GM10847 (cell line): ENCODE measurements around the gene DDX6.

Experiments used
- POLR2A ChIP-seq: IDR thresholded peaks from 2 replicates; pipeline ENCODE4 v1.6.1; 2011; ENCODE audit not compliant: insufficient read length; ENCODE audit errors: extremely low read depth

The DDX6 gene

DNA sequence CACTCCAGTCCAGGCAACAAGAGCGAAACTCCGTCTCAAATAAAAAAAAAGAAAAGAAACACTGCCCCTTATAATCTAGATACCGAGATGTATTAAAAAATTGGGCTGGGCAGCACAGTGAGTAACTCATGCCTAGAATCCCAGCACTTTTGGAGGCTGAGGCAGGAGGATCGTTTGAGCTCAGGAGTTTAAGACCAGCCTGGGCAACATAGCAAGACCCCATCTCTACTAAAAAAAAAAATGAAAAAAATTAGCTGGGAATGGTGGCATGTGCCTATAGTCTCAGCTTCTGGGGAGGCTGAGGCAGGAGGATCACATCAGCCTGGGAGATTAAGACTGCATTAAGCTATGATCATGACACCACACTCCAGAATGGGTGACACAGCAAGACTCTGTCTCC, 24.9 kb downstream of the DDX6 start:
- TF ChIP-seq POLR2A = no peak

DNA sequence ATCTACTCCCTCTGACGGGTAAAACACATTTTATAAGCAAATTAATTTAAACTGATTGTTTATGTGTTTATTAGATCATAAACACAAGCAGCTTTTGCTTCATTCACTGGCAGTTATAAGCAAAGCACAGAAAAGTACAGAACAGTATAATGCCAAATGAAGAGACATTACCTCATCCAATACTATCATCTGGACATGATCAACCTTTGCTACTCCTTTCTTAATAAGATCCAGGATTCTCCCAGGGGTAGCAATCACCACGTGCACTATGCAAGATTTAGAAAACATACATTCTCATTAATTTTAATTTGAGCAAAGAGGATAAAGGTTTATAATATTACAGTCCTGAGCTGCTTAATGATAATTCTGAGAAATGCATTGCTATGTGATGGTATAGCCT, 27.9 kb downstream of the DDX6 start:
- TF ChIP-seq POLR2A = no peak

DNA sequence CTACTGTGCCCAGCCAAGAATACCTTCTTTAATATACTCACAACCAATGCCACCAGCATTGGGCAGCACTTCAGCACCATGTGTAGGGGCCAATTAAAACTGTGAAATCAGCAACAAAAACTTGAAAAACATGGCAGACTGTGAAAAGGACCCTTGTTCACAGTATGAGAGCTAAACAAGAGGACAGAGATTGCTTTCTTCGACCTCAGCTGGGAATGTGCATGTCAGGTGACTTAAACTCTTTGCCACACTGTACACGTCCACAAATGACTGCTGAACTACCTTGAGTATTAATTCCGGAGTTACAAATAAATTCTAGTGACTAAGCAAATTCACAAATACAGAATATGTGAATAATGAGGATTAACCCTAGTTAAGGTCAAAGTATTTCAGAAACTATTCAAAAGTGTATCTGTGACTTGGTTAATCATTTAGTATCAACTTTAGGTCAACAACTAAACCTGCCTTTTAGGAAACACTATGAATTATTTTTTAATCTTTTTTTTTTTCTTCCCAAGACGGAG, 33.0 kb downstream of the DDX6 start:
- no peak for TF ChIP-seq POLR2A

DNA sequence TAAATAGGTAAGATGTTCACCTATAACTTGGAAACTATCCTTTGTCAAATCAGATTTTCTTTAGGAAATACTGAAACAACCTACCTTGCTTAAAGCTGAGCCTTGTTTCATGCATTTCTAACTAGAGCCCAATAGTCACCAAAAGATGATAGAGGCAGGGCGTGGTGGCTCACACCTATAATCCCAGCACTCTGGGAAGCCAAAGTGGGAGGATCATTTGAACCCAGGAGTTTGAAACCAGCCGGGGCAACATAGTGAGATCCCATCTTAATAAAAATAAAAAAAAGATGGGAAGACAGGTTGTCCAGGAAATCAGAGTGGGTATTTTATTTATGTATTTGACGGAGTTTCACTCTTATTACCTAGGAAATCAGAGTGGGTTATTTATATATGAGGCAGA, 38.3 kb downstream of the DDX6 start:
- no peak for TF ChIP-seq POLR2A

DNA sequence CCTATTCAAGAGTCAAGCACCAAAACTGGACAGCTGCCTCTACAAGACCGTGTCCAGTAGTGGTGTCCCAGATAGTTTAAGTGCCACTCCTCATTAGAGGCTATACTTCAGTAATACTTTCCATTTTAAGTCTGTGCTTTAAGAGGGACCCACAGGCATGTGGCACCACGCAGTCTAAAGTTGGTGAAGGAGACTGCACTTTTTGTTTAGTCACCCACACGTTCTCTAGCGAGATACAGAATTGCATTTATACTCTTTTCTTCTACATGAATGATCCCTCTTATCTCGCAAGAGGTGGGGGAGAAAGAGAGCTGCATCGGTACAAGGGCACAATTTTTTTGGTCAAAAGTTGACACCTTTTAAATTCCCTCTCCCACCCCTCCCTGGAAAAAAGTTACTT, 41.5 kb downstream of the DDX6 start:
- TF ChIP-seq POLR2A = no peak

DNA sequence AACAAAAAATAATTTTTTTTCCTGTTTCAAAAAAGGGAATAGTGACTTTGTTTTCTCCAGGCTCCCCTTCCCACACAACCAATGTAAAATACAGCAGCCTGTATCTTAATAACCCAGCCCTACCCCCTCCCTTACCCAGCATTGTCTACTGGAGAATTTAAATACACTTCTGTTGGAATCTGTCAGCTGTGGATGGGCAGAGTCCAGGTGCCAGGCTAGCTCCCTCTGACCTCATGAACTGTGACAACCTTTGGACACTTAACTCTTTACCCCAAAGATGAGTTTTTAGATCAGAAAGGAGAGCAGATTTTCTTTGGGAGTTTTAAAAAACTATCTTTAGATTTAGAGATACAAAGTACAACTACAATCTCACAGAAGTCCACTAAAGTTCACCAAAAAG, 42.9 kb downstream of the DDX6 start:
- no peak for TF ChIP-seq POLR2A

DNA sequence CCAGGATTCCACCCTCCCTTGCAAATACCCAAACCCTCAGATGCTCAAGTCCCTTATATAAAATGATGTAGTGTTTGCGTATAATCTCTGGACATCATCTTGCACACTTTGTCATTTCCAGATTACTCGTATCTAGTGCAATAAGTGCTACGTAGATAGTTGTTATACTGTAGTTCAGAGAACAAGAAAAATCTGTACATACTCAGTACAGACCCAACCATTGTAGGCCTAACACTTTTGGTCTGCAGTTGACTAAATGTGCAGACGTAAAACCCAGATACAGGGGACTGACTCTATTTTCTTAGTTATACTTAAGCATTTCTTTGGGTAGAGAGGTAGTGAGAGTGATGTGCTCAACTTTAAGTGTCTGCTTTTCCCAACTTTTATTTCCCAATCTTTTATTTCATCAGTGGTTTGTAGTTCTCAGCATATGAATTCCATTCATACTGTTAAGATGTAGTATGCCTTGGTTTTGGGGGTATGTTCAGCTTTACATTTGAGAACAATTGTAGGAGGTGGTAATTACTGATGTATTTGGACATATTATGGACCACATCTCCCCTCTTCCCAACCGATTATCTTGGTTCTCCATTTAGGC, 43.9 kb downstream of the DDX6 start:
- no peak for TF ChIP-seq POLR2A

DNA sequence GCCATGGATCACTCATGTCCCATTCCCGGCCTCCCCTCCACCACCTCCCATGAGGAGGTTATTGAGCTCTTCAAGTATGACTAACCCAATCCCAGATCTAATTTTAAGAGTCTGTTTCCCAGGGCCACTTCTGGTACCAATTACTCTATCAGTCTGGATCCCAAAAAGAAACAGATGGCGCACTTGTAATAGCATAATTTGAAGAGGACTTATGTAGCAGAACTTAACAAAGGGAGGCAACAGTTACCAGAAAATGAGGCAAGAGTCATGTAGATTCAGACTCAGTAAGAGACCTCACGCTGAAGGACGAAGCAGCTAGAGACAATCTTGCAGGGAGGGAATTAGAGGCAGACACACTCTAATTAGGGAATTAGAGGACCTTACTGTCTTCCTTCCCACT, 46.9 kb downstream of the DDX6 start:
- no peak for TF ChIP-seq POLR2A

DNA sequence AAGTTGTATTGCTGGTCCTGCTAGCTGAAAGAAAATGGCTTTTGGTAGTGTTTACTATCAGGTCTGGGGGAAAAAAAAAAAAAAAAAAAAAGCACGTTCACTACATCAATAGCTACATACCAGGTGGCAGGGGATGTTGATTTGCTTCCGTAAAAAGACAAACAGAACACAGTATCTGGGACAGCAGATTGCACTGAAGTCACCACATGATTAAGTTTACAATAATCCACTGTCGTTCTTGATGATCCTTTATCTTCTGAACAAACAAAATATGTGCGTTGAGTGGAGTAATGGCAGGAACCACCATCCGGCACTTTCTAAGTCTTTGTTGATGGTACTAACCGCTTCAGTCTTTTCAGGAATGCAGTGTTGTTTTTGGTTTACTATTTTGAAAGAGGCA, 48.7 kb downstream of the DDX6 start:
- TF ChIP-seq POLR2A = no peak

DNA sequence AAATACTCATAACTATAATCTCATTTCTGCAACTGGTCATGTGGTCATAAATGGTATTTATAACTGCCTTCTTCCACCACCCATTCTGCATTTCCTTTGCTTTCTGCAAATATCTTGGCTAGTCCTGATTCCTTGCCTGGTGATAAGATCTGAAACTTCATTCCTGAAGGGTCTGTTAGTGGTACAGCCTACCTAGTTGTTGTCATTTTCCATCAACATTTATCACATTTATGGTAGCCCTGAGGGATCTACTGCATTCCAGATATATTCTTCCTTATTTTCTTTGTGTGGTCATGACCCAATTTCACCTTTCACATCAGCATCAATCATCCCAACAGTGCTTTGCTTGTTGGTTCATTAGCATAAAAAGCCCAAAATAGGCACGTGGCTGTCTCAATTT, 50.1 kb downstream of the DDX6 start:
- no peak for TF ChIP-seq POLR2A

DNA sequence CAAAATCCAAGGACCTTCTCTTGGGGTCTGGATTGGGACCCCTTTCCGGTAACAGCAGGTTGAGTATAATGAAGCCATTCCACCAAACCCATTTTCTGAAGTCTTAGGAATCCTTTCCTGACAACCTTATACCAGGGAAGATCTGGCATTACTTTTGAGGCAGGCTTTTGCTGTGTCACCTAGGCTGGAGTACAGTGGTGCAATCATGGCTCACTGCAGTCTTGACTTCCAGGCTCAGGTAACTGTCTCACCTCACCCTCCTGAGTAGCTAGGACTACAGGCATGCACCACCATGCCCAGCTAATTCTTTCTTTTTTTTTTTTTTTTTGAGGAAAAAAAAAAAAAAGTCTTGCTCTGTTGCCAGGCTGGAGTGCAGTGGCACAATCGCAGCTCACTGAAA, 55.8 kb downstream of the DDX6 start:
- no peak for TF ChIP-seq POLR2A

DNA sequence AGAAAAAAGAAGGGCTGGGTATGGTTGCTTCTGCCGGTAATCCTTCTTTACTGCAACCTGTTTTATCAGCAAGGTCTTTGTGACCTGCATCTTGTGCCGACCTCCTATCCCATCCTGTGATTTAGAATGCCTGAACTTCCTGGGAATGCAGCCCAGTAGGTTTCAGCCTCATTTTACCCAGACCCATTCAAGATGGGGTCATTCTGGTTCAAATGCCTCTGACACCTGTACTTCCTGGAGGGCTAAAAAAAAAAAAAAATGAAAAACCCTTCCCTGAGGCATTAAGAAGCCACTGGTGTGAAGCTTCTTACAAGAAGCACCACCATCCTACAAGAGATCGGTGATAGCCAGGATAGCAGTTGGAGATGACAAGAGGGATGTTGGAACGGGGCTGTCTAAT, 56.9 kb downstream of the DDX6 start:
- no peak for TF ChIP-seq POLR2A

DNA sequence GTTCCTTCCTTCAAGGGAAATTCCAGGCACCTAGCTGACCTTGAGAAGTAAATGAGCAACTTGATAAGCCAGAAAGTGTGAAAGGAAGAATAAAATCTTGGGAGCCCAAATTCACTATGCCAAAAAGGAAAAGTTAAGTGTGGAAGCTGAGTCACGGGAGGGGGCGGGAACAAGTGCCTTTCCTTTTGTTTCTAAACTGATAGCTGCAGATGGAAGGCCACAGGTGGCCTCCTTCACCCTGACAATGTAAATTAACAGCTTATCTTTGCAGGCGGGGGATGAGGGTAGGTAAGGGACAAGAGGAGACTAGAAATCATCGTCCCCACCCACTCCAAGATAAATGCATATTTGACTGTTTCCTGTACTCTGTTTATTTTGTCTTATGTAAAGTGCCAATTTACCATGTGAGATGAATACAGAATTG, 75.1 kb downstream of the DDX6 start:
- no peak for TF ChIP-seq POLR2A

DNA sequence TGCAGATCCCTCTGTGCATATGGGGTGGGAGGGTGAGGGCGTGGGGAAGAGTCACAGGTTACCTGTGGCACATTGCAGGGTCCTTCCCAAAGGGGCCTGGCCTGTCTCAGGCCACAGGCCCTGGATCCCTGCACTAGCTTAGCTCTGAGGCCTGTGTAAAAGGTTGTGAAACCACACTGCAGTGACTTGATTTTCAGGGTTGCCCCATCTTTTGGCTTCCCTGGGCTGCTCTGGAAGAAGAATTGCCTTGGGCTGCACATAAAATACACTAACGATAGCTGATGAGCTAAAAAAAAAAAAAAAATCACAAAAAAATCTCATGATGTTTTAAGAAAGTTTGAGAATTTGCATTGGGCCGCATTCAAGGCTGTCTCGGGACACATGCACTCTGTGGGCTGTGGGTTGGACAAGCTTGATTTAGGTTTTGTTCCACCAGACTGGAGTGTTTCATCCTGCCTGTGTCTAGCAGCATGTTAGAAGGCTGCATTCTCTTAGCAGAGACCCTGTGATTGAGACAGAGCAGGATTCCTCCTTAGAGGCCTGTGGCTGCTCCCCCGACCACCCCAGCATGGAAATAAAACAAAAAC, 75.6 kb downstream of the DDX6 start:
- no peak for TF ChIP-seq POLR2A

DNA sequence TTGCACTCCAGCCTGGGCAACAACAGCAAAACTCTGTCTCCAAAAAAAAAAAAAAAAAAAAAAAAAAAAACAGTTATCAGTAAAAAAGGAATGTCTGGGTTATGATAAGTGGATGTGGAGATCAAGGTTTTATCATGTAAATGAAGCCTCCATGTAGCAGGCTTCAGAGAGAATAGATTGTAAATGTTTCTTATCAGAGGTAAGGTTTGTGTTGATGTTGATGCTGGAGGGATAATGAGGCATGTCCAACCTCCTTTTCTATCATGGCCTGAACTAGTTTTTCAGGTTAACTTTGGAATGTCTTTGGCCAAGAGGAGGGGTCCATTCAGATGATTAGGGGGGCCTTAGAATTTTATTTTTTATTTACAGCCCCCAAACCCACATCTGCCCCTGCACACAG, 76.1 kb downstream of the DDX6 start:
- TF ChIP-seq POLR2A = no peak

DNA sequence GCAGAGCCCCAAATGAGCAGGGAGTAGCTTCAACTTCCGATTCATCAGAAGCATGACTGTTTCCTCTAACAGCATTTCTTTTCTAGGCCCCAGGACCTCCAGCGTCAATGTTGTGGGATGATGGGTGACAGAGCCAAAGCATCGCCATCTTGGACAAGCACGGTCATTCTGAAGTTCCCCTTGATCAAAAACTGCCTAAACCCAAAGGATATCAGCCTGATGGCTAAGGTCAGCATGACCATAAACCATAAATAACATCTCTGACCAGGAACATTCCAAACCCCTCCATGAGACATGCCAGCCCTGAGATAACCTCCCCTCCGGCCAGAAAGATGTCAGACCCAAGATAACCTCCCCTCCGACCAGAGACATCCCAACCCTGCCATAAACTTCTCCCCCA, 82.7 kb downstream of the DDX6 start:
- TF ChIP-seq POLR2A = no peak

DNA sequence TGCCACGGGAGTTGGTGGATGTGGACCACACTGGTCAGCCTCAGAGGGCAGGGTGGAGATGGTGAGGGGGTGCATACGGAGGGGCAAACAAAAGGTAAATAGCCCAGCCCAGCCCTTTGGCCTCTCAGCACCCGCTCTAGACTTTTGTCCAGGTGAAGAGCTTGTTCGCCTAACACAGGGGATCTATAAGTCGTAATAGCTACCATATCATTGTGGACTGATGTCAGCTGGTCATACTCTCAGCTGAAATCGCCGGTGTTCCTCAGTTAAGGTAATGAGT, 84.5 kb downstream of the DDX6 start:
- TF ChIP-seq POLR2A = no peak
